D721Med (cell line): Measurements from ENCODE around the gene NUDT12.
A peak's percentile ranks its signal among the peaks of the same experiment; 100 is the strongest.

ENCODE experiments used
- DNase-seq: peaks from one replicate; pipeline ENCODE4 v3.0.0; 2011; ENCODE audit warnings: low spot score; ENCODE audit not compliant: insufficient read length
- FAIRE-seq: peaks from 2 replicates; lab custom pipeline; 2011; peaks lifted over from hg19 to GRCh38; lab: Jason Lieb, UNC
- TF ChIP-seq, protein P1 (sequence below): IDR thresholded peaks from 2 replicates; pipeline ENCODE4 v1.5.1; 2012; ENCODE audit warnings: mild to moderate bottlenecking, control low read depth; ENCODE audit not compliant: insufficient read depth; ENCODE audit errors: missing control alignments

Gene NUDT12

DNA sequence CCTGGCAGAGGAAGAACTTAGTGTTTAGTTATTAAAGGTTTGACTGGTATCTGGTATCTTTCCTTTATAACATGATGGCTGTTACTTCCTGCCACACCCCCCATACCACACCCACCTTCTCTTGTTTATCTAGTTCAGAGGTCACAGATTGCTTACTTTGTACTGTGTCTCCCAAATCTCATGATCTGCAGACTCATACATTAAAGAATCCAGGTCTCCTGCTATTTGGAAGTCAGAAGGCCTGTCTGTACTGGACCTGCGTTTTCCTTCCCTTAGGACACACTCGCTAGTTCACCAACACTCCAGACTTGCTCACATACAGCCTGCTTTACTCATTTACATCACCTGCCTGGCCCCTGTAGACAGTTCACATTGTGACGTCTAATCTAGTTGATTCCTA, 39.3 kb downstream of the NUDT12 start:
- TF ChIP-seq, protein P1, sequence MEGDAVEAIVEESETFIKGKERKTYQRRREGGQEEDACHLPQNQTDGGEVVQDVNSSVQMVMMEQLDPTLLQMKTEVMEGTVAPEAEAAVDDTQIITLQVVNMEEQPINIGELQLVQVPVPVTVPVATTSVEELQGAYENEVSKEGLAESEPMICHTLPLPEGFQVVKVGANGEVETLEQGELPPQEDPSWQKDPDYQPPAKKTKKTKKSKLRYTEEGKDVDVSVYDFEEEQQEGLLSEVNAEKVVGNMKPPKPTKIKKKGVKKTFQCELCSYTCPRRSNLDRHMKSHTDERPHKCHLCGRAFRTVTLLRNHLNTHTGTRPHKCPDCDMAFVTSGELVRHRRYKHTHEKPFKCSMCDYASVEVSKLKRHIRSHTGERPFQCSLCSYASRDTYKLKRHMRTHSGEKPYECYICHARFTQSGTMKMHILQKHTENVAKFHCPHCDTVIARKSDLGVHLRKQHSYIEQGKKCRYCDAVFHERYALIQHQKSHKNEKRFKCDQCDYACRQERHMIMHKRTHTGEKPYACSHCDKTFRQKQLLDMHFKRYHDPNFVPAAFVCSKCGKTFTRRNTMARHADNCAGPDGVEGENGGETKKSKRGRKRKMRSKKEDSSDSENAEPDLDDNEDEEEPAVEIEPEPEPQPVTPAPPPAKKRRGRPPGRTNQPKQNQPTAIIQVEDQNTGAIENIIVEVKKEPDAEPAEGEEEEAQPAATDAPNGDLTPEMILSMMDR: no peak
- DNase-seq: no peak
- no peak for FAIRE-seq

DNA sequence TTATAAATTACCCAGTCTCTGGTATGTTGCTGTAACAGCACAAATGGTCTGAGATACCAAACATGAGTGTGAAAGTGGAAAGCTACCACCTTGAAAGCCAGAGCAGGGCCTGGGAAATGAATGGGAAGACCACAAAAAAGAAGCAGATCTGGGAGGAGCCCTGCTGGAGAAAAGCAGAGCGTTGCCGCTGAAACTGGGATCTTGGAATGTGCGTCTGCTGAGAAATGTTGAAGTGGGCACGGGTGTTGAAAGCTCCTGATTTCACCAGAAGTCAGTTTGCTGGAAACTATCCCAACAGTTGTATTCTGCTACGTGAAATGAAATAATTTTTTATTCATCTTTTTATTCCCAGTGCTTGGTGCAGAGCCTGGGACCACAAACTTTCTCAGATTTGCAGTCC, 40.0 kb downstream of the NUDT12 start:
- TF ChIP-seq, protein P1: no peak

DNA sequence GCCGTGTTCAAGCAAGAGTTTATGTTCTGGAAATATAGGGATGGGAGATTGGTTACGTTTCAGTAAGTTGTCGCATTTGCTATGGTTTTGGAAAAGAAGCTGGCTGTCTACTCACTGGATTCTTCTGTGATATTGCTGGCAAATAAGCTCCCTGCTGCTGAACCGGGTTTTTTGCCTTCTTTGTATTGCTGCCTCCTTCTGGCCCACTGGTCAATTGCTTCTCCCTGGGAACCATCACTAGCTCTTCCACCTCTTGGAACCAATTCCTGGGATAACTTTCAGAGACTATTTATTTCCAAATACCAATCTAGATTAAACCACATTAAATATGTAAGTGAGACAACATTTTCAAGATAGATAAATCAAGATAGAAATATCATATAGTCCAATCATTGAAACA, 43.0 kb downstream of the NUDT12 start:
- DNase-seq (no peak), FAIRE-seq (no peak)
- TF ChIP-seq, protein P1: no peak

More for the DNA sequence above, 40.0 kb downstream of the NUDT12 start:
- DNase-seq (no peak), FAIRE-seq (no peak)

DNA sequence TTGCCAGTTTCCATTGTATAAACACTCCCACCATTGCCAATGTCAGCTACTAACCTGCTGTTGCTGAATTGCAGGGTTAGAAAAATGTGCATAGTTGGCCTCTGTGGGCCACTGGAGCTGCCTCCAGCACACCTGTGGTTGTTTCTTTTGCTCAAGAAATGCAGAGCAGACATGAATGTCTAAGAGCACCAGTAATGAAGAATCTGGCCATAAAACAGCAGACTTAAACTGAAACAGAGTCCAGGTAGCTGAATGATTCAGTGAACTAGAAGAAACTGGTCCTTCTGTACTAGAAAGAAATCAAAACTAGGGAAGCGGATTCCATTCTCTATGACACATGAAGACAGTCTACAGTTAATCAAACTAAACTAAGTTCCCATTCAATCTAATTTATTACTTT, 48.2 kb downstream of the NUDT12 start:
- TF ChIP-seq, protein P1: no peak
- FAIRE-seq (no peak), DNase-seq (no peak)

DNA sequence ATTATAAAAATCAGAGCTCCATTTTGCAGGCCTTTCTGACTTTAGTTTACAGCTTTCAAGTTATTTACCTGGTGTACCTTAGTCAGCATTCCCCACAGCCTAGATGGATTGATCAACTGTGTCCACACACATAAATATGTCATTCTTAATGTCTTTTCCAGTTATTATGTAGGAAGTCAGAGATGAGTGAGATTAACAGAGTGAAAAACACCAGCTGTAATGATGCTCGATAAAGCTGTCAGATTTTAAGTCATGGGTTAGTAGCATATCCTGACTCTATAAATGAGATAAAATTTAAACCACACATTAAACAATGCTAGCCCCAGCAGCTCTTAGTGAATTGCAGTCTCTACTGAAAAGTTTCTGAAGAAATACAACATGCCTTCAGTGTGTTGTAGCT, 48.9 kb downstream of the NUDT12 start:
- DNase-seq: no peak
- TF ChIP-seq, protein P1: no peak
- FAIRE-seq: peak; percentile 70

DNA sequence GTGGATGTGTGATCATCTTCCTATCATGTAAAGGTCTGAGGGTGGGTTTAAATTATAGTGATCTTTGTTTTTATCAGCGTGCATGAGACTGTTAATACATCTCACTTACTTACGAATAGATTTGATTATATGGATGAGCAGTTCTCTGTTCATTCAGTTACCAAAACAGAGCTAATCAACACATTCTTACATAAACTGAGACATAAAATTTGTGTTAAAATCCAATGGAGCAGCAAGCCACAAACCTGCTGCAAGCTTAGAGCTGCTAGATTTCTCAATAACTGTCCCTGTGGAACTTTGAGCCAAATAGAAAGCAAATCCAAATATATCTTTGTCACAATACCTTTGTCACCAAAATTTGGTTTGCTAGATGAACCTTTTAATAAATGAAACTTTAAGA, 50.1 kb downstream of the NUDT12 start:
- no peak for FAIRE-seq
- TF ChIP-seq, protein P1: no peak

DNA sequence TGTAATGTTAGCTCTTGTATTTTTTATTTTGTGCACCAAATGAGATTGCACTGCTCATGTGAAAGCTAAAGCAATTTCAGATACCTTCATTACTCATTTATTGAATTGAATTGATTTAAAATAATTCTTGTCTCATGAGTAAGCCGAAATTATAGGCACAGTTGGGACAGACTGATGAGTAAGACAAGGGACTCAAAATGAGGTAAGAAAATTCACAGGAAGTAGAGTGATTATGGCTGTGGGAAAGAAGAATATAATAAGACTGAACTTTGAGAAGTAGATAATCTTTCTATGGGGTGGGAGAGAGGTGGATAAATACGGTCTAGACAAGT, 51.1 kb downstream of the NUDT12 start:
- no peak for DNase-seq
- FAIRE-seq: no peak
- TF ChIP-seq, protein P1: no peak

More for the DNA sequence above, 50.1 kb downstream of the NUDT12 start:
- no peak for DNase-seq
